Breast epithelium (tissue), 4 donors: Measurements from ENCODE around the gene QRFP. TPM values are rescaled to one million over a fixed set of nuclear protein-coding genes. Genes with fewer than 3 reads are reported as not detected.

Experiments used
- DNase-seq, 2 donors: peaks; one replicate each; pipeline ENCODE4 v3.0.0-alpha.2; 2019; ENCODE audit warnings: low spot score in 2 of 2
- H3K27ac ChIP-seq, 2 donors: fragments of 200-600 bp; sonication (generic) in 1 of 2; one replicate each; pipeline ENCODE4 v1.5.1; 2016 to 2019; ENCODE audit warnings: mild to moderate bottlenecking in 1 of 2
- H3K27me3 ChIP-seq, 2 donors: fragments of 200-600 bp; sonication (generic) in 1 of 2; one replicate each; pipeline versions ENCODE4 v1.5.1 to v1.6.0; 2017 to 2019; ENCODE audit warnings: control low read depth in 1 of 2, mild to moderate bottlenecking in 1 of 2
- H3K36me3 ChIP-seq: fragments of 200-600 bp; one replicate; pipeline ENCODE4 v1.5.1; 2019
- H3K4me1 ChIP-seq, 2 donors: fragments of 200-600 bp; sonication (generic); one replicate each; pipeline ENCODE4 v1.5.1; 2016 to 2019; ENCODE audit warnings: control low read depth in 1 of 2
- H3K4me3 ChIP-seq, 3 donors: fragments of 200-600 bp; sonication (generic); 1 replicate in 2 of 3; 2 replicates in 1 of 3; pipeline ENCODE4 v1.5.1; 2016 to 2019; ENCODE audit warnings: mild to moderate bottlenecking in 3 of 3, moderate library complexity in 2 of 3
- H3K9me3 ChIP-seq, 2 donors: fragments of 200-600 bp; sonication (generic) in 1 of 2; one replicate each; pipeline ENCODE4 v1.5.1; 2016 to 2019; ENCODE audit warnings: control low read depth in 1 of 2
- POLR2A ChIP-seq: fragments of 450-650 bp; IDR thresholded peaks from one replicate; pipeline ENCODE4 v1.6.1; 2016; ENCODE audit warnings: antibody characterized with exemption, mild to moderate bottlenecking, moderate library complexity
- POLR2AphosphoS5 ChIP-seq, 3 donors: sonication (generic); formaldehyde crosslinking; IDR thresholded peaks; one replicate each; pipeline ENCODE4 v1.6.1; 2017; ENCODE audit warnings: antibody characterized with exemption in 3 of 3
- intact Hi-C: fragments of 100-400 bp; cut with DNase I; formaldehyde crosslinking; loops from one replicate; pipeline ENCODE4 v1.15.1; 2023; ENCODE audit warnings: low total_unique reads
- total RNA-seq, 3 donors: library from RNA; depleted of rRNA; stranded (reverse); fragments of >200 nt; gene quantifications; one replicate each; pipeline ENCODE4 v1.1.0, GENCODE V29; 2016
- TF ChIP-seq, protein P1 (sequence below), 3 donors: fragments of 450-650 bp; IDR thresholded peaks; one replicate each; pipeline ENCODE4 v1.5.1; 2016 to 2017; ENCODE audit warnings: antibody characterized with exemption in 3 of 3, mild to moderate bottlenecking in 3 of 3, moderate library complexity in 3 of 3

QRFP gene
- total RNA-seq, 3 donors from 2014 or later, result not detected

DNA sequence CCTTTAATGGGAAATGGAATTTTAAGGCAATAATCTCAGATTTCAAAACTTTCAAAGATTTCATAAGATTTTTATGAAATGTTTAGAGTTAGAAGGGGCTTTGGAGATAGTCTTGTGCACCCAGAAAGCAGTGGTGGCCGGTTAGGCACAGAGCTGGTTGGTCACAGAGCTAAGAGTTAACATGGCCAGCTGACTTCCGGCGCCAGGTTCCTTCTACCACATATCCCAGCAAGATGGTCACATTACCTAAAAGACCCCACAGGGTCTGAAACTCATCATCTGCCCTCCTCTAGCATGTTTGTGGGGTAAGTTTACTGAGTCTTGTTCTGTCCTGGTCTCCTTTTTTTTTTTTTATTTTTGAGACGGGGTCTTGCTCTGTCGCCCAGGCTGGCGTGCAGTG lies 19.3 kb downstream of the QRFP start:
- peaks cover 8% of the 10 kb centered on the region for H3K36me3 ChIP-seq
- intact Hi-C loops, result no loop called here

DNA sequence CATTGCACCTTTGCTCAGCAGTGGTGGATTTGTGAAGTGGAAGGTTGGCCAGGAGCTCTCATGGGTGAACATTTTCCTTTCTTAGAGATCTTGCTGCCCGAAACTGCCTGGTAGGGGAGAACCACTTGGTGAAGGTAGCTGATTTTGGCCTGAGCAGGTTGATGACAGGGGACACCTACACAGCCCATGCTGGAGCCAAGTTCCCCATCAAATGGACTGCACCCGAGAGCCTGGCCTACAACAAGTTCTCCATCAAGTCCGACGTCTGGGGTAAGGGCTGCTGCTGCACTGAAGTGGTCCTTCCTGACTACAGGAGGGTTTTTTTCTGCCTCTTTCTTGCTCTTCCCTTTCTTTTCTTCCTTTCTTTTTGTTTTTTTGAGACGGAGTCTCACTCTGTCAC lies 21.8 kb downstream of the QRFP start:
- H3K9me3 ChIP-seq, result no peaks in the 10 kb centered on the region
- H3K36me3 ChIP-seq, result peaks cover 4% of the 10 kb centered on the region
- H3K27me3 ChIP-seq, result no peaks in the 10 kb centered on the region
- TF ChIP-seq POLR2A (no peak), POLR2AphosphoS5 (IDR thresholded peaks at IDR 0.05) (no peak)
- TF ChIP-seq, protein P1, sequence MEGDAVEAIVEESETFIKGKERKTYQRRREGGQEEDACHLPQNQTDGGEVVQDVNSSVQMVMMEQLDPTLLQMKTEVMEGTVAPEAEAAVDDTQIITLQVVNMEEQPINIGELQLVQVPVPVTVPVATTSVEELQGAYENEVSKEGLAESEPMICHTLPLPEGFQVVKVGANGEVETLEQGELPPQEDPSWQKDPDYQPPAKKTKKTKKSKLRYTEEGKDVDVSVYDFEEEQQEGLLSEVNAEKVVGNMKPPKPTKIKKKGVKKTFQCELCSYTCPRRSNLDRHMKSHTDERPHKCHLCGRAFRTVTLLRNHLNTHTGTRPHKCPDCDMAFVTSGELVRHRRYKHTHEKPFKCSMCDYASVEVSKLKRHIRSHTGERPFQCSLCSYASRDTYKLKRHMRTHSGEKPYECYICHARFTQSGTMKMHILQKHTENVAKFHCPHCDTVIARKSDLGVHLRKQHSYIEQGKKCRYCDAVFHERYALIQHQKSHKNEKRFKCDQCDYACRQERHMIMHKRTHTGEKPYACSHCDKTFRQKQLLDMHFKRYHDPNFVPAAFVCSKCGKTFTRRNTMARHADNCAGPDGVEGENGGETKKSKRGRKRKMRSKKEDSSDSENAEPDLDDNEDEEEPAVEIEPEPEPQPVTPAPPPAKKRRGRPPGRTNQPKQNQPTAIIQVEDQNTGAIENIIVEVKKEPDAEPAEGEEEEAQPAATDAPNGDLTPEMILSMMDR (IDR thresholded peaks at IDR 0.05), result no peak
- DNase-seq, result no peak
- intact Hi-C loops, result no loop called here
- no peak overlapping the region for H3K4me3 ChIP-seq
- no peaks in the 10 kb centered on the region for H3K4me1 ChIP-seq
- no peak overlapping the region for H3K27ac ChIP-seq

More for the DNA sequence above, 19.3 kb downstream of the QRFP start:
- no peak for DNase-seq
- H3K27me3 ChIP-seq, result no peaks in the 10 kb centered on the region
- H3K4me1 ChIP-seq, result no peaks in the 10 kb centered on the region
- H3K4me3 ChIP-seq, result no peak overlapping the region
- TF ChIP-seq POLR2A (no peak), POLR2AphosphoS5 (IDR thresholded peaks at IDR 0.05) (no peak)
- TF ChIP-seq, protein P1 (IDR thresholded peaks at IDR 0.05), result no peak
- H3K27ac ChIP-seq, result no peak overlapping the region
- no peaks in the 10 kb centered on the region for H3K9me3 ChIP-seq

DNA sequence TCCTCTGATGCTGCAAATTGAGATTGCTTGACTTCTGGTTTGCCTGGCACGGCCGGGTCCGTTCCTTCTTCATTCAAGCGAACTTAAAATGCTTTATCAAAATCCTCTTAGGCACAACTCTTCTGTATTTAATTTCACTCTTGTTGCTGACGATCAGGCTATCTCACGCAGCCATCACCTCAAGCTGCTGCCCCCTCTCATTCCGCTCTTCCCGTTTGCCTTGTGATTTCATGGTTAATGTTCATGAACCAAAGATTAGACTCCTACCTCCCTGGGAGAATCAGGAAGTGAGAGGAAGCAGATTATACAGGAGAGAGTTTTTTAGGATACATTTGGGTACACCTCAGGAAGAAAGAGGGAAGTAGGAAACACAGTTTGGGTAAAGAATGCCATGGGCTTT lies 22.6 kb downstream of the QRFP start:
- no peaks in the 10 kb centered on the region for H3K9me3 ChIP-seq
- H3K4me3 ChIP-seq, result no peak overlapping the region
- no peaks in the 10 kb centered on the region for H3K4me1 ChIP-seq
- TF ChIP-seq, protein P1 (IDR thresholded peaks at IDR 0.05), result no peak
- TF ChIP-seq POLR2AphosphoS5 (IDR thresholded peaks at IDR 0.05), result no peak
- TF ChIP-seq POLR2A, result no peak
- intact Hi-C loops, result no loop called here
- peaks cover 4% of the 10 kb centered on the region for H3K36me3 ChIP-seq
- H3K27ac ChIP-seq, result no peak overlapping the region
- no peak for DNase-seq
- no peaks in the 10 kb centered on the region for H3K27me3 ChIP-seq

DNA sequence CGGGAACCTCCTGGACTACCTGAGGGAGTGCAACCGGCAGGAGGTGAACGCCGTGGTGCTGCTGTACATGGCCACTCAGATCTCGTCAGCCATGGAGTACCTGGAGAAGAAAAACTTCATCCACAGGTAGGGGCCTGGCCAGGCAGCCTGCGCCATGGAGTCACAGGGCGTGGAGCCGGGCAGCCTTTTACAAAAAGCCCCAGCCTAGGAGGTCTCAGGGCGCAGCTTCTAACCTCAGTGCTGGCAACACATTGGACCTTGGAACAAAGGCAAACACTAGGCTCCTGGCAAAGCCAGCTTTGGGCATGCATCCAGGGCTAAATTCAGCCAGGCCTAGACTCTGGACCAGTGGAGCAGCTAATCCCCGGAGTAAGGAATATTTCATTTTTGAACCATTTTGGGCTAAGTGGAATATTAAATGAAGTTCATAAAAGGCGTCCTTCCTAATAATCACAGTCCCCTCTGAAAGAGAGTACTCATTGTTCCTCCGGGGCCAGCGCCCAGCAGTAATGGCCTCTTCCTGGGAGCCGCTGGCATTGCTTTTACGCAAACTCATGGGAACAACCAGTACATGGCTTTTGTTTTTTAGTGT lies 23.6 kb downstream of the QRFP start:
- Histone ChIP-seq H3K27ac (no peak overlapping the region), H3K4me3 (no peak overlapping the region), H3K4me1 (no peaks in the 10 kb centered on the region), H3K36me3 (peaks cover 4% of the 10 kb centered on the region), H3K27me3 (no peaks in the 10 kb centered on the region), H3K9me3 (no peaks in the 10 kb centered on the region)
- TF ChIP-seq POLR2A (no peak), POLR2AphosphoS5 (IDR thresholded peaks at IDR 0.05) (no peak)
- TF ChIP-seq, protein P1 (IDR thresholded peaks at IDR 0.05), result no peak
- intact Hi-C loops, result no loop called here
- no peak for DNase-seq

DNA sequence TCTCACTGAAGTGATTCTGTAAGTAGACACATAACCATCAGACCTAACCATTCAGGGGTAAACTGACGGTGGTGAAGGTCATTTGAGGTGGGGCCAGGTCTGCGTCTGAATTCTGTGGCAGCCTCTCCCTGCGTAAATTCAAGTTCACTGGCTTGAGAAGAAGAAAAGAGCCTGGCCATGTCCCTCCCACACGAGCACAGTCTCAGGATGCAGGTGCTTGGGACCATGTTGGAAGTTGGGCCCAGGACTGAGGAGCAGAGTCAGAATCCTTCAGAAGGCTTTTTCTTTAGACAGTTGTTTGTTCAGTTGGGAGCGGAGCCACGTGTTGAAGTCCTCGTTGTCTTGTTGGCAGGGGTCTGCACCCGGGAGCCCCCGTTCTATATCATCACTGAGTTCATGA lies 24.1 kb downstream of the QRFP start:
- Histone ChIP-seq H3K4me3 (no peak overlapping the region), H3K9me3 (no peaks in the 10 kb centered on the region), H3K4me1 (no peaks in the 10 kb centered on the region), H3K27me3 (no peaks in the 10 kb centered on the region), H3K36me3 (peaks cover 4% of the 10 kb centered on the region), H3K27ac (no peak overlapping the region)
- no peak for DNase-seq
- TF ChIP-seq, protein P1 (IDR thresholded peaks at IDR 0.05), result no peak
- TF ChIP-seq POLR2AphosphoS5 (IDR thresholded peaks at IDR 0.05), result no peak
- no peak for TF ChIP-seq POLR2A
- intact Hi-C loops, result no loop called here
